ENCODE measurements around the gene TP53I3. TPM values are rescaled to one million over a fixed set of nuclear protein-coding genes. Genes with fewer than 3 reads are reported as not detected.
A peak's percentile ranks its signal among the peaks of the same experiment; 100 is the strongest.

TP53I3 gene
- total RNA-seq, 4 donors from 2014 or later: 3.3 to 7.6 (median 4.9) TPM

GRCh38 chr2:24123195-24123921 lies 38.7 kb upstream of the TP53I3 start, which contains the start of the genes FAM228B and PFN4:
Gene FAM228B (plus strand): TSS chr2:24123469. CDS start chr2:24124362, 893 bp downstream.
Gene PFN4 (minus strand): TSS chr2:24123334. CDS start chr2:24122535, 799 bp downstream.
- intact Hi-C loops (cut with DNase I; ENCODE audit: low total_unique reads) (loop anchor here (2.0 kb wide), 3 partner anchors 39 to 77 kb away; partner anchors contain the start of genes SF3B6, TP53I3 and WDCP), in situ Hi-C loops (cut with MboI; ENCODE audit: low sequenced_read_pairs in 4 of 4) (loop anchor here in 1 of 4 donors (10.0 kb wide), 1 partner anchor 79 kb away; the partner anchor contains the start of genes FKBP1B and WDCP)
- Histone ChIP-seq H3K27ac (peak within 1 kb of the TSS; percentile 86 to 93 (median 91)), H3K4me3 (peak within 1 kb of the TSS; percentile 80 to 94 (median 84)), H3K9me3 (no peaks in the 10 kb centered on the region), H3K36me3 (no peaks in the 10 kb centered on the region), H3K4me1 (peaks cover 11 to 17% of the 10 kb centered on the region in 2 donors), H3K27me3 (no peaks in the 10 kb centered on the region)
- ATAC-seq (peak; percentile 93), DNase-seq (peak; percentile 85 to 88)
- TF ChIP-seq CTCF (IDR thresholded peaks at IDR 0.05 in 4 of 5, conservative IDR thresholded peaks at IDR 0.05 in 1 of 5): no peak
- peak; percentile 84 to 88 for TF ChIP-seq POLR2A (IDR thresholded peaks at IDR 0.05)

GRCh38 chr2:24122366-24123194 lies 37.9 kb upstream of the TP53I3 start:
- H3K4me1 ChIP-seq: peaks cover 11 to 17% of the 10 kb centered on the region in 2 donors
- H3K27me3 ChIP-seq: no peaks in the 10 kb centered on the region
- intact Hi-C loops (cut with DNase I; ENCODE audit: low total_unique reads) (loop anchor here (2.0 kb wide), 3 partner anchors 38 to 76 kb away; partner anchors contain the start of genes SF3B6, TP53I3 and WDCP), in situ Hi-C loops (cut with MboI; ENCODE audit: low sequenced_read_pairs in 4 of 4) (loop anchor here in 1 of 4 donors (10.0 kb wide), 1 partner anchor 78 kb away; the partner anchor contains the start of genes FKBP1B and WDCP)
- no peaks in the 10 kb centered on the region for H3K9me3 ChIP-seq
- DNase-seq (no peak), ATAC-seq (no peak)
- TF ChIP-seq CTCF (IDR thresholded peaks at IDR 0.05 in 4 of 5, conservative IDR thresholded peaks at IDR 0.05 in 1 of 5) (no peak), POLR2A (IDR thresholded peaks at IDR 0.05) (no peak)
- H3K27ac ChIP-seq: peak overlapping the region; percentile 86 to 93 (median 91)
- H3K36me3 ChIP-seq: no peaks in the 10 kb centered on the region
- peak overlapping the region; percentile 80 to 94 (median 84) for H3K4me3 ChIP-seq

GRCh38 chr2:24121469-24121868 lies 36.8 kb upstream of the TP53I3 start:
- no peaks in the 10 kb centered on the region for H3K27me3 ChIP-seq
- ATAC-seq (no peak), DNase-seq (no peak)
- H3K36me3 ChIP-seq: no peaks in the 10 kb centered on the region
- in situ Hi-C loops (cut with MboI; ENCODE audit: low sequenced_read_pairs in 4 of 4) (loop anchor here in 1 of 4 donors (10.0 kb wide), 1 partner anchor 77 kb away; the partner anchor contains the start of genes FKBP1B and WDCP), intact Hi-C loops (cut with DNase I; ENCODE audit: low total_unique reads) (no loop called here)
- TF ChIP-seq CTCF (IDR thresholded peaks at IDR 0.05 in 4 of 5, conservative IDR thresholded peaks at IDR 0.05 in 1 of 5): no peak
- TF ChIP-seq POLR2A (IDR thresholded peaks at IDR 0.05): no peak
- H3K27ac ChIP-seq: no peak overlapping the region
- peaks cover 11 to 17% of the 10 kb centered on the region in 2 donors for H3K4me1 ChIP-seq
- no peak overlapping the region for H3K4me3 ChIP-seq
- H3K9me3 ChIP-seq: no peaks in the 10 kb centered on the region

- in situ Hi-C loops (cut with MboI; ENCODE audit: low sequenced_read_pairs in 4 of 4) (loop anchor here in 1 of 4 donors (10.0 kb wide), 1 partner anchor 76 kb away; the partner anchor contains the start of genes FKBP1B and WDCP), intact Hi-C loops (cut with DNase I; ENCODE audit: low total_unique reads) (no loop called here)
- H3K36me3 ChIP-seq: no peaks in the 10 kb centered on the region
Measured at GRCh38 chr2:24121066-24121465, 36.4 kb upstream of the TP53I3 start.

More at GRCh38 chr2:24121066-24121465, 36.4 kb upstream of the TP53I3 start:
- TF ChIP-seq POLR2A (IDR thresholded peaks at IDR 0.05): no peak
- TF ChIP-seq CTCF (IDR thresholded peaks at IDR 0.05 in 4 of 5, conservative IDR thresholded peaks at IDR 0.05 in 1 of 5): no peak
- H3K27ac ChIP-seq: no peak overlapping the region
- no peaks in the 10 kb centered on the region for H3K9me3 ChIP-seq
- no peak overlapping the region for H3K4me3 ChIP-seq
- ATAC-seq: no peak
- H3K27me3 ChIP-seq: no peaks in the 10 kb centered on the region
- H3K4me1 ChIP-seq: peaks cover 11 to 17% of the 10 kb centered on the region in 2 donors
- no peak for DNase-seq
